PC-3 (cell line): ENCODE data around the gene RPN1. TPM values are rescaled to one million over a fixed set of nuclear protein-coding genes. Genes with fewer than 3 reads are reported as not detected.
"Not testable (repeated sequence)": the region's sequence is repeated elsewhere in the genome, so short reads cannot be mapped to it uniquely, and the experiment has no call there.

Experiments used
- ATAC-seq: fragments of 200-7000 bp; cut with Tn5 transposase; 2 replicates; pipeline ENCODE4 v1.9.1; 2020; ENCODE audit warnings: mild to moderate bottlenecking, moderate library complexity
- BruUV-seq: library from RNA; stranded (reverse); fragments of 400-500 nt; replicated peaks from 2 replicates; lab custom pipeline; 2021; lab: Mats Ljungman, UMichigan
- CTCF ChIA-PET: fragments of 300-600 bp; sonication (Branson Sonifier 250); formaldehyde crosslinking; loops from one replicate; lab custom pipeline; 2022; ENCODE audit warnings: antibody characterized with exemption; lab: Charles Lee
- POLR2A ChIA-PET: fragments of 300-600 bp; sonication (Branson Sonifier 250); formaldehyde crosslinking; loops from one replicate; lab custom pipeline; 2022; ENCODE audit warnings: antibody characterized with exemption; ENCODE audit not compliant: unreplicated experiment; lab: Charles Lee
- DNase-seq: peaks from one replicate; pipeline ENCODE4 v3.0.0-alpha.2; 2015
- H2AFZ ChIP-seq: fragments of 300-600 bp; sonication (generic); 2 replicates; pipeline ENCODE4 v1.6.0; 2016; ENCODE audit warnings: antibody characterized with exemption, low read length
- H3F3A ChIP-seq: fragments of 300-600 bp; sonication (generic); one replicate; pipeline ENCODE4 v1.6.0; 2017; ENCODE audit warnings: antibody characterized with exemption, low read length, control low read depth, mild to moderate bottlenecking; ENCODE audit not compliant: unreplicated experiment
- H3K27ac ChIP-seq: fragments of 300-600 bp; sonication (generic); 2 replicates; pipeline ENCODE4 v1.5.1; 2016; ENCODE audit warnings: mild to moderate bottlenecking, low read length
- H3K27me3 ChIP-seq: fragments of 300-600 bp; sonication (generic); 2 replicates; pipeline ENCODE4 v1.6.1; 2016; ENCODE audit warnings: low read length, mixed read lengths
- H3K36me3 ChIP-seq: fragments of 300-600 bp; sonication (generic); 2 replicates; pipeline ENCODE4 v1.6.1; 2016; ENCODE audit warnings: low read depth, mixed run types, low read length, mixed read lengths
- H3K4me1 ChIP-seq: fragments of 300-600 bp; sonication (generic); 2 replicates; pipeline ENCODE4 v1.5.1; 2016; ENCODE audit warnings: low read length; ENCODE audit not compliant: insufficient read depth
- H3K4me2 ChIP-seq: fragments of 300-600 bp; sonication (generic); 2 replicates; pipeline ENCODE4 v1.6.0; 2016; ENCODE audit warnings: low read length
- H3K4me3 ChIP-seq: fragments of 300-600 bp; sonication (generic); 2 replicates; pipeline ENCODE4 v1.5.1; 2016; ENCODE audit warnings: mild to moderate bottlenecking, low read length, mixed read lengths
- H3K79me2 ChIP-seq: fragments of 300-600 bp; sonication (generic); 2 replicates; pipeline ENCODE4 v1.6.1; 2017; ENCODE audit warnings: low read length, mixed read lengths
- H3K9ac ChIP-seq: fragments of 300-600 bp; sonication (generic); 2 replicates; pipeline ENCODE4 v1.6.0; 2016; ENCODE audit warnings: mild to moderate bottlenecking, low read length
- H3K9me2 ChIP-seq: fragments of 300-600 bp; sonication (generic); replicated peaks from 2 replicates; pipeline ENCODE4 v1.6.1; 2016; ENCODE audit warnings: mixed run types, low read length, mixed read lengths
- H3K9me3 ChIP-seq: fragments of 300-600 bp; sonication (generic); 2 replicates; pipeline ENCODE4 v1.6.1; 2016; ENCODE audit warnings: low read length, mixed read lengths
- H4K20me1 ChIP-seq: fragments of 300-600 bp; sonication (generic); 2 replicates; pipeline ENCODE4 v1.6.1; 2016; ENCODE audit warnings: low read length, mixed read lengths
- EZH2 ChIP-seq: fragments of 300-600 bp; sonication (generic); IDR thresholded peaks from one replicate; pipeline ENCODE4 v1.6.1; 2017; ENCODE audit warnings: antibody characterized with exemption, mild to moderate bottlenecking, low read length; ENCODE audit not compliant: unreplicated experiment
- EZH2phosphoT487 ChIP-seq: fragments of 300-600 bp; sonication (generic); IDR thresholded peaks from 2 replicates; pipeline ENCODE4 v1.6.1; 2018; ENCODE audit warnings: mild to moderate bottlenecking, antibody characterized with exemption, low read length, borderline replicate concordance
- intact Hi-C: fragments of 100-400 bp; cut with micrococcal nuclease; formaldehyde crosslinking; loops from 2 replicates; pipeline ENCODE4 v1.9.0; 2023
- total RNA-seq: library from RNA; depleted of rRNA; stranded (reverse); fragments of >200 nt; gene quantifications from 2 replicates; pipeline ENCODE4 v1.2.3, GENCODE V29; 2014
- TF ChIP-seq, protein P1 (sequence below): fragments of 300-600 bp; sonication (generic); conservative IDR thresholded peaks from 2 replicates; pipeline ENCODE4 v1.5.1; 2017; ENCODE audit warnings: antibody characterized with exemption, low read depth, mild to moderate bottlenecking, low read length

Gene RPN1
- total RNA-seq, 1 experiment from 2014 or later = 262 TPM

GRCh38 chr3:128663151-128663550 lies 12.5 kb upstream of the RPN1 start:
- no peak overlapping the region for H2AFZ ChIP-seq
- no peaks in the 10 kb centered on the region for H3K79me2 ChIP-seq
- ChIA-PET POLR2A (no interaction called here), CTCF (no interaction called here)
- TF ChIP-seq, protein P1, sequence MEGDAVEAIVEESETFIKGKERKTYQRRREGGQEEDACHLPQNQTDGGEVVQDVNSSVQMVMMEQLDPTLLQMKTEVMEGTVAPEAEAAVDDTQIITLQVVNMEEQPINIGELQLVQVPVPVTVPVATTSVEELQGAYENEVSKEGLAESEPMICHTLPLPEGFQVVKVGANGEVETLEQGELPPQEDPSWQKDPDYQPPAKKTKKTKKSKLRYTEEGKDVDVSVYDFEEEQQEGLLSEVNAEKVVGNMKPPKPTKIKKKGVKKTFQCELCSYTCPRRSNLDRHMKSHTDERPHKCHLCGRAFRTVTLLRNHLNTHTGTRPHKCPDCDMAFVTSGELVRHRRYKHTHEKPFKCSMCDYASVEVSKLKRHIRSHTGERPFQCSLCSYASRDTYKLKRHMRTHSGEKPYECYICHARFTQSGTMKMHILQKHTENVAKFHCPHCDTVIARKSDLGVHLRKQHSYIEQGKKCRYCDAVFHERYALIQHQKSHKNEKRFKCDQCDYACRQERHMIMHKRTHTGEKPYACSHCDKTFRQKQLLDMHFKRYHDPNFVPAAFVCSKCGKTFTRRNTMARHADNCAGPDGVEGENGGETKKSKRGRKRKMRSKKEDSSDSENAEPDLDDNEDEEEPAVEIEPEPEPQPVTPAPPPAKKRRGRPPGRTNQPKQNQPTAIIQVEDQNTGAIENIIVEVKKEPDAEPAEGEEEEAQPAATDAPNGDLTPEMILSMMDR = no peak
- no peak for TF ChIP-seq EZH2
- TF ChIP-seq EZH2phosphoT487 = no peak
- no peaks in the 10 kb centered on the region for H3K4me1 ChIP-seq
- intact Hi-C loops = no loop called here
- no peaks in the 10 kb centered on the region for H3K27me3 ChIP-seq
- H3K4me2 ChIP-seq = no peak overlapping the region
- no peak overlapping the region for H3K4me3 ChIP-seq
- BruUV-seq = no TSS peak
- no peaks in the 10 kb centered on the region for H3K36me3 ChIP-seq
- H3K9me2 ChIP-seq = no peaks in the 10 kb centered on the region
- no peak overlapping the region for H3K27ac ChIP-seq
- DNase-seq = no peak
- H3F3A ChIP-seq = no peaks in the 10 kb centered on the region
- no peak for ATAC-seq
- H4K20me1 ChIP-seq = no peaks in the 10 kb centered on the region
- no peaks in the 10 kb centered on the region for H3K9me3 ChIP-seq
- no peak overlapping the region for H3K9ac ChIP-seq

DNA sequence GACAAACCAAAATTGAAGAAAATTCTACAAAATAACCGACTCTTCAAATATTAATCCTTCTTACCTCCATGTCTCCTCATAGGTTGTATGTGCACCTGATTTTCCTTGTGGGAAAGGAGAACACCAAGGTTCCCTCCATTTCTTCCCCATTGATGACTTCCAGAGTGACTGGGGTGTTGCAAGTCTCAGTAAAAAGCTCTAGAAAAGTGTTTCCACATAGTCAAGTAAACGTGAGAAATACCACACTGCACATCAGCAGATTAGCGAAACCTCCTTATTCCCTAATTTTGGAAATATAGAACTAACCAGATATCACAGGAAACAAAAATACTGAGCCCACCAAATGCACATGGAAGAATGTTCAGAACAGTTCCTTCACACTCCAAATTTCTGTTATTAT lies 4.9 kb upstream of the RPN1 start:
- Histone ChIP-seq H4K20me1 (no peaks in the 10 kb centered on the region), H3K9ac (no peak overlapping the region), H3K4me3 (no peak overlapping the region), H3K9me2 (no peaks in the 10 kb centered on the region), H2AFZ (no peak overlapping the region), H3K4me1 (no peaks in the 10 kb centered on the region), H3K4me2 (no peak overlapping the region), H3K36me3 (no peaks in the 10 kb centered on the region), H3F3A (no peaks in the 10 kb centered on the region), H3K27ac (no peak overlapping the region), H3K79me2 (peaks cover 2% of the 10 kb centered on the region), H3K9me3 (no peaks in the 10 kb centered on the region), H3K27me3 (no peaks in the 10 kb centered on the region)
- intact Hi-C loops = no loop called here
- TF ChIP-seq, protein P1 = no peak
- TF ChIP-seq EZH2 (no peak), EZH2phosphoT487 (no peak)
- ChIA-PET CTCF (no interaction called here), POLR2A (no interaction called here)
- DNase-seq (no peak), ATAC-seq (no peak)
- no TSS peak for BruUV-seq

GRCh38 chr3:128653993-128654805 lies 3.6 kb upstream of the RPN1 start:
- DNase-seq, H3K4me1 ChIP-seq, H3K9ac ChIP-seq, H4K20me1 ChIP-seq, H3K27me3 ChIP-seq, H3K9me2 ChIP-seq, BruUV-seq, H3F3A ChIP-seq, H2AFZ ChIP-seq, H3K4me2 ChIP-seq, H3K4me3 ChIP-seq, H3K27ac ChIP-seq, CTCF ChIA-PET, H3K36me3 ChIP-seq, ATAC-seq, POLR2A ChIA-PET, H3K9me3 ChIP-seq, intact Hi-C loops: not testable (repeated sequence)
- H3K79me2 ChIP-seq = peaks cover 15% of the 10 kb centered on the region

- H3K36me3 ChIP-seq, BruUV-seq, H3F3A ChIP-seq, H3K4me3 ChIP-seq, H3K9me2 ChIP-seq, H3K4me2 ChIP-seq, intact Hi-C loops, H2AFZ ChIP-seq, H3K27me3 ChIP-seq, POLR2A ChIA-PET, H3K9ac ChIP-seq, H3K9me3 ChIP-seq, H3K27ac ChIP-seq, DNase-seq, H3K4me1 ChIP-seq, ATAC-seq, CTCF ChIA-PET: not testable (repeated sequence)
- H4K20me1 ChIP-seq = peaks cover 14% of the 10 kb centered on the region
- H3K79me2 ChIP-seq = peaks cover 22% of the 10 kb centered on the region
Observed at GRCh38 chr3:128653383-128653992, 2.9 kb upstream of the RPN1 start.
